DOHH2 (cell line): ENCODE results near the gene MICAL3.

Experiments
- H3F3A ChIP-seq: fragments of 200-600 bp; sonication (generic), shearing (Covaris generic); 2 replicates; pipeline ENCODE4 v1.6.0; 2016; ENCODE audit warnings: antibody characterized with exemption, mild to moderate bottlenecking; ENCODE audit not compliant: control insufficient read depth, insufficient read depth
- H3K27ac ChIP-seq: fragments of 200-600 bp; sonication (generic); 2 replicates; pipeline ENCODE4 v1.5.1; 2014; ENCODE audit warnings: low read depth, mild to moderate bottlenecking, low read length, moderate library complexity
- H3K27me3 ChIP-seq: fragments of 200-600 bp; sonication (generic); 2 replicates; pipeline ENCODE4 v1.6.1; 2014; ENCODE audit warnings: mild to moderate bottlenecking, low read length, mixed read lengths; ENCODE audit not compliant: control insufficient read depth
- H3K36me3 ChIP-seq: fragments of 200-600 bp; sonication (generic); 2 replicates; pipeline ENCODE4 v1.6.1; 2014; ENCODE audit warnings: mild to moderate bottlenecking, low read length, moderate library complexity, mixed read lengths; ENCODE audit not compliant: control insufficient read depth
- H3K4me1 ChIP-seq: fragments of 200-600 bp; sonication (generic); 2 replicates; pipeline ENCODE4 v1.6.1; 2014; ENCODE audit warnings: mild to moderate bottlenecking, low read length, mixed read lengths; ENCODE audit not compliant: control insufficient read depth
- H3K4me2 ChIP-seq: fragments of 200-600 bp; sonication (generic); 2 replicates; pipeline ENCODE4 v1.6.0; 2014; ENCODE audit warnings: mild to moderate bottlenecking, low read length, moderate library complexity
- H3K4me3 ChIP-seq: fragments of 200-600 bp; sonication (generic); 2 replicates; pipeline ENCODE4 v1.5.1; 2014; ENCODE audit warnings: mild to moderate bottlenecking, low read length, mixed read lengths
- H3K79me2 ChIP-seq: fragments of 200-600 bp; sonication (generic); 2 replicates; pipeline ENCODE4 v1.6.1; 2014; ENCODE audit warnings: mild to moderate bottlenecking, low read length, mixed read lengths; ENCODE audit not compliant: control insufficient read depth
- H3K9me2 ChIP-seq: fragments of 200-600 bp; sonication (generic); replicated peaks from 2 replicates; pipeline ENCODE4 v1.6.1; 2014; ENCODE audit warnings: mild to moderate bottlenecking, low read length, mixed read lengths; ENCODE audit not compliant: control insufficient read depth
- H3K9me3 ChIP-seq: fragments of 200-600 bp; sonication (generic); 2 replicates; pipeline ENCODE4 v1.6.1; 2014; ENCODE audit warnings: antibody characterized with exemption, low read length, mixed read lengths; ENCODE audit not compliant: control insufficient read depth, insufficient read depth
- H4K20me1 ChIP-seq: fragments of 200-600 bp; sonication (generic); 2 replicates; pipeline ENCODE4 v1.6.0; 2014; ENCODE audit warnings: low read depth, mild to moderate bottlenecking, antibody characterized with exemption, low read length, moderate library complexity; ENCODE audit not compliant: control insufficient read depth, insufficient read depth
- EZH2phosphoT487 ChIP-seq: fragments of 200-600 bp; sonication (generic); IDR thresholded peaks from 2 replicates; pipeline ENCODE4 v1.6.1; 2017; ENCODE audit warnings: borderline replicate concordance, mild to moderate bottlenecking, antibody characterized with exemption, low read length, moderate library complexity, mixed read lengths
- TF ChIP-seq, protein P1 (sequence below): fragments of 200-600 bp; sonication (generic); IDR thresholded peaks from one replicate; pipeline ENCODE4 v1.5.1; 2014; ENCODE audit warnings: antibody characterized with exemption, mild to moderate bottlenecking, low read depth, low read length; ENCODE audit not compliant: poor library complexity, severe bottlenecking

Gene MICAL3

DNA sequence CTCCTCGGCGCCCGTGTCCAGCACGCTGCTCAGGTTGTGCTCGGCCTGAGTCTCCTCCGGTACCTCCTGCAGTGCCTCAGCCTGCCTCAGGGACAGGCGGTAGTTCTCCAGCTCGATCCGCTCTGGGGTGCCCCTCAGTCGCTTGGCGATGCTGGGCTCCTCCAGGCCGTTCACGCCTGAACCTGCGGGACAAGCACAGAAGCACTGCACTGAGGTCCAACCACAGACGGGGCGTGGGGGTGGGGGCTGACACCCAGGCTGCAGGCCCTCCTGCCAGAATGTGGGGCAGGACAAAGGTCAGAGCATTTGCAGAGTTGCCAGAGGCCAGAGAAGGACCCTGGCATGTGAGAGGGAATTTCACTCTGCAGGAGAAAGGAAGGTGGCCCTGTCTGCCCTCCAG, 182.5 kb downstream of the MICAL3 start:
- Histone ChIP-seq H4K20me1 (no peaks in the 10 kb centered on the region), H3K4me2 (no peak overlapping the region), H3K9me2 (no peaks in the 10 kb centered on the region), H3K27me3 (no peaks in the 10 kb centered on the region), H3F3A (no peaks in the 10 kb centered on the region), H3K36me3 (peaks cover 26% of the 10 kb centered on the region), H3K27ac (no peak overlapping the region), H3K4me1 (no peaks in the 10 kb centered on the region), H3K4me3 (no peak overlapping the region), H3K79me2 (no peaks in the 10 kb centered on the region), H3K9me3 (no peaks in the 10 kb centered on the region)
- no peak for TF ChIP-seq EZH2phosphoT487
- TF ChIP-seq, protein P1, sequence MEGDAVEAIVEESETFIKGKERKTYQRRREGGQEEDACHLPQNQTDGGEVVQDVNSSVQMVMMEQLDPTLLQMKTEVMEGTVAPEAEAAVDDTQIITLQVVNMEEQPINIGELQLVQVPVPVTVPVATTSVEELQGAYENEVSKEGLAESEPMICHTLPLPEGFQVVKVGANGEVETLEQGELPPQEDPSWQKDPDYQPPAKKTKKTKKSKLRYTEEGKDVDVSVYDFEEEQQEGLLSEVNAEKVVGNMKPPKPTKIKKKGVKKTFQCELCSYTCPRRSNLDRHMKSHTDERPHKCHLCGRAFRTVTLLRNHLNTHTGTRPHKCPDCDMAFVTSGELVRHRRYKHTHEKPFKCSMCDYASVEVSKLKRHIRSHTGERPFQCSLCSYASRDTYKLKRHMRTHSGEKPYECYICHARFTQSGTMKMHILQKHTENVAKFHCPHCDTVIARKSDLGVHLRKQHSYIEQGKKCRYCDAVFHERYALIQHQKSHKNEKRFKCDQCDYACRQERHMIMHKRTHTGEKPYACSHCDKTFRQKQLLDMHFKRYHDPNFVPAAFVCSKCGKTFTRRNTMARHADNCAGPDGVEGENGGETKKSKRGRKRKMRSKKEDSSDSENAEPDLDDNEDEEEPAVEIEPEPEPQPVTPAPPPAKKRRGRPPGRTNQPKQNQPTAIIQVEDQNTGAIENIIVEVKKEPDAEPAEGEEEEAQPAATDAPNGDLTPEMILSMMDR: no peak

- H3K9me3 ChIP-seq: no peaks in the 10 kb centered on the region
- no peaks in the 10 kb centered on the region for H4K20me1 ChIP-seq
- no peaks in the 10 kb centered on the region for H3K27me3 ChIP-seq
- no peak overlapping the region for H3K27ac ChIP-seq
- H3K79me2 ChIP-seq: no peaks in the 10 kb centered on the region
- no peak overlapping the region for H3K4me2 ChIP-seq
- no peak overlapping the region for H3K4me3 ChIP-seq
- no peak for TF ChIP-seq EZH2phosphoT487
- TF ChIP-seq, protein P1: no peak
- no peaks in the 10 kb centered on the region for H3F3A ChIP-seq
- no peaks in the 10 kb centered on the region for H3K4me1 ChIP-seq
- peaks cover 26% of the 10 kb centered on the region for H3K36me3 ChIP-seq
- no peaks in the 10 kb centered on the region for H3K9me2 ChIP-seq
Observed at GRCh38 chr22:17838180-17838865, 186.0 kb downstream of the MICAL3 start.

- Histone ChIP-seq H3K9me3 (no peaks in the 10 kb centered on the region), H3F3A (no peaks in the 10 kb centered on the region), H3K79me2 (no peaks in the 10 kb centered on the region), H3K4me2 (no peak overlapping the region), H3K4me1 (no peaks in the 10 kb centered on the region), H3K9me2 (no peaks in the 10 kb centered on the region), H3K27ac (no peak overlapping the region), H3K27me3 (no peaks in the 10 kb centered on the region), H4K20me1 (no peaks in the 10 kb centered on the region), H3K4me3 (no peak overlapping the region), H3K36me3 (peaks cover 26% of the 10 kb centered on the region)
- TF ChIP-seq, protein P1: no peak
- TF ChIP-seq EZH2phosphoT487: no peak
Observed at GRCh38 chr22:17836992-17837742, 187.2 kb downstream of the MICAL3 start.
